ENCODE data around the gene CDH24. TPM values are rescaled to one million over a fixed set of nuclear protein-coding genes. Genes with fewer than 3 reads are reported as not detected.

The CDH24 gene
- polyA plus RNA-seq, 2 of the 4 experiments (the other 2 are of a cell fraction), result 4.8 to 5.1 TPM

GRCh38 chr14:23066855-23067744 lies 9.8 kb upstream of the CDH24 start (continued):
- TF ChIP-seq EHMT2 (IDR thresholded peaks at IDR 0.05; ENCODE audit: low read depth) (no peak), HOXB5 (CRISPR knock-in tag; IDR thresholded peaks at IDR 0.05) (no peak), FOSB (CRISPR knock-in tag; IDR thresholded peaks at IDR 0.05) (no peak), KDM5A (IDR thresholded peaks at IDR 0.05) (no peak)

- H3K27ac ChIP-seq, result no peak overlapping the region
Measured at GRCh38 chr14:23066368-23066767, 9.0 kb upstream of the CDH24 start.

GRCh38 chr14:23063601-23064000 lies 6.3 kb upstream of the CDH24 start:
- CTCF ChIA-PET, result interaction anchor here (1.3 to 33.8 kb wide), 6 partner anchors 15 to 239 kb away, joined by 3 to 1206 read pairs (median 63); partner anchors contain the start of gene AJUBA
- Histone ChIP-seq H3K9me3 (no peaks in the 10 kb centered on the region), H3K4me1 (peaks cover 28% of the 10 kb centered on the region), H3K27ac (no peak overlapping the region; a peak in 1 of 6 replicates), H3K4me2 (no peak overlapping the region), H3K4me3 (no peak overlapping the region)
- ATAC-seq (no peak), DNase-seq (ENCODE audit: low read depth in 1 of 2, low spot score in 1 of 2) (no peak), FAIRE-seq (no peak)
- WGBS (ENCODE audit: missing lambda C conversion rate), result 86% methylated on average over 5 of the region's 5 CpGs
- POLR2A ChIA-PET, result no interaction called here
- TF ChIP-seq NR3C1 (IDR thresholded peaks at IDR 0.05) (no peak), REST (IDR thresholded peaks at IDR 0.05) (no peak), MAZ (IDR thresholded peaks at IDR 0.05; ENCODE audit: borderline replicate concordance, low read depth, low read length) (no peak), KDM1A (IDR thresholded peaks at IDR 0.05; ENCODE audit: low read depth) (no peak), NPAS2 (CRISPR knock-in tag; IDR thresholded peaks at IDR 0.05; ENCODE audit: borderline replicate concordance) (no peak), RARB (CRISPR knock-in tag; IDR thresholded peaks at IDR 0.05) (no peak), EHF (CRISPR knock-in tag; IDR thresholded peaks at IDR 0.05) (no peak), CBX8 (IDR thresholded peaks at IDR 0.05) (no peak), MAX (IDR thresholded peaks at IDR 0.05) (no peak)

More at GRCh38 chr14:23066368-23066767, 9.0 kb upstream of the CDH24 start:
- ChIA-PET POLR2A (interaction anchor here (1.0 kb wide), 1 partner anchor 28 kb away, joined by 3 read pairs; the partner anchor contains the start of gene ACIN1), CTCF (interaction anchor here (1.3 to 33.8 kb wide), 7 partner anchors 7 to 78 kb away, joined by 3 to 1206 read pairs (median 64); partner anchors contain the start of genes AJUBA and CDH24)
- 89% methylated on average over 3 of the region's 3 CpGs for WGBS (ENCODE audit: missing lambda C conversion rate)
- Histone ChIP-seq H3K4me2 (no peak overlapping the region), H3K9me3 (no peaks in the 10 kb centered on the region), H3K4me3 (no peak overlapping the region), H3K4me1 (peaks cover 41% of the 10 kb centered on the region)
- ATAC-seq (no peak), DNase-seq (ENCODE audit: low read depth in 1 of 2, low spot score in 1 of 2) (no peak), FAIRE-seq (no peak)
- TF ChIP-seq SREBF2 (IDR thresholded peaks at IDR 0.05) (no peak), RARB (CRISPR knock-in tag; IDR thresholded peaks at IDR 0.05) (no peak), CHD4 (IDR thresholded peaks at IDR 0.05; ENCODE audit: borderline replicate concordance) (no peak), KDM1A (IDR thresholded peaks at IDR 0.05; ENCODE audit: low read depth) (no peak), EHF (CRISPR knock-in tag; IDR thresholded peaks at IDR 0.05) (no peak), USF2 (IDR thresholded peaks at IDR 0.05) (no peak), REST (IDR thresholded peaks at IDR 0.05) (no peak), CBX2 (IDR thresholded peaks at IDR 0.05; ENCODE audit: borderline replicate concordance, low read depth) (no peak), HDAC2 (IDR thresholded peaks at IDR 0.05) (no peak), POLR2A (IDR thresholded peaks at IDR 0.05; ENCODE audit: low read length) (no peak), RCOR1 (IDR thresholded peaks at IDR 0.05; ENCODE audit: low read depth, low read length) (no peak), ESRRA (IDR thresholded peaks at IDR 0.05; ENCODE audit: borderline replicate concordance, low read length) (no peak), HEYL (CRISPR knock-in tag; IDR thresholded peaks at IDR 0.05) (no peak), ZFP36 (IDR thresholded peaks at IDR 0.05; ENCODE audit: borderline replicate concordance, partially characterized antibody) (no peak)

Measured in A549 (cell line).